CD14-positive monocyte (primary cell): ENCODE results near the gene SLC13A3. TPM values are rescaled to one million over a fixed set of nuclear protein-coding genes. Genes with fewer than 3 reads are reported as not detected.
A peak's percentile ranks its signal among the peaks of the same experiment; 100 is the strongest.

Experiments used
- DNase-seq, 3 donors: peaks; one replicate each; pipeline ENCODE4 v3.0.0-alpha.2; 2011 to 2022
- H2AFZ ChIP-seq: 2 replicates; pipeline ENCODE4 v1.6.0; 2012; ENCODE audit warnings: mild to moderate bottlenecking, low read depth, low read length, inconsistent platforms; ENCODE audit not compliant: insufficient read depth, poor library complexity, severe bottlenecking
- H3K27ac ChIP-seq, 2 donors: 1 replicate in 1 of 2; 2 replicates in 1 of 2; pipeline ENCODE4 v1.5.1; 2012 to 2013; ENCODE audit warnings: low read length in 2 of 2, control low read depth in 1 of 2, inconsistent platforms in 1 of 2, low read depth in 1 of 2, mild to moderate bottlenecking in 1 of 2
- H3K27me3 ChIP-seq, 2 donors: one replicate each; pipeline versions ENCODE4 v1.6.0 to v1.6.1; 2011 to 2013; ENCODE audit warnings: low read length in 2 of 2; ENCODE audit not compliant: control insufficient read depth in 2 of 2, insufficient read depth in 2 of 2
- H3K36me3 ChIP-seq, 2 donors: replicated peaks in 1 of 2; 1 replicate in 1 of 2; 2 replicates in 1 of 2; pipeline versions ENCODE4 v1.5.1 to v1.6.1; 2012 to 2013; ENCODE audit warnings: low read length in 2 of 2, control low read depth in 1 of 2, inconsistent platforms in 1 of 2, mild to moderate bottlenecking in 1 of 2; ENCODE audit not compliant: insufficient read depth in 2 of 2, control insufficient read depth in 1 of 2
- H3K4me1 ChIP-seq, 2 donors: 1 replicate in 1 of 2; 2 replicates in 1 of 2; pipeline versions ENCODE4 v1.5.1 to v1.6.1; 2012 to 2013; ENCODE audit warnings: low read length in 2 of 2, control low read depth in 1 of 2, inconsistent platforms in 1 of 2, mild to moderate bottlenecking in 1 of 2, moderate library complexity in 1 of 2; ENCODE audit not compliant: insufficient read depth in 2 of 2, control insufficient read depth in 1 of 2
- H3K4me2 ChIP-seq: replicated peaks from 2 replicates; pipeline ENCODE3; 2012; ENCODE audit warnings: low read length, moderate library complexity, mild to moderate bottlenecking; ENCODE audit not compliant: poor library complexity, severe bottlenecking; ENCODE audit errors: extremely low read depth
- H3K4me3 ChIP-seq, 3 experiments: fragments of 200-600 bp in 1 of 3; sonication (generic) in 1 of 3; replicated peaks in 1 of 3; 1 replicate in 2 of 3; 2 replicates in 1 of 3; pipeline ENCODE4 v1.5.1; 2011 to 2013; ENCODE audit warnings: low read length in 3 of 3, mild to moderate bottlenecking in 3 of 3, control low read depth in 2 of 3, low read depth in 2 of 3, inconsistent platforms in 1 of 3, moderate library complexity in 1 of 3
- H3K79me2 ChIP-seq: 2 replicates; pipeline ENCODE4 v1.6.0; 2012; ENCODE audit warnings: mild to moderate bottlenecking, control low read depth, inconsistent platforms, low read length, moderate library complexity; ENCODE audit not compliant: insufficient read depth
- H3K9ac ChIP-seq: 2 replicates; pipeline ENCODE4 v1.6.0; 2017; ENCODE audit warnings: low read length, mild to moderate bottlenecking; ENCODE audit not compliant: insufficient read depth, poor library complexity, severe bottlenecking
- H3K9me3 ChIP-seq, 2 donors: replicated peaks in 1 of 2; 1 replicate in 1 of 2; 2 replicates in 1 of 2; pipeline versions ENCODE4 v1.5.1 to v1.6.1; 2012 to 2013; ENCODE audit warnings: low read length in 2 of 2, control low read depth in 1 of 2; ENCODE audit not compliant: control insufficient read depth in 1 of 2, insufficient read depth in 1 of 2
- H4K20me1 ChIP-seq: 2 replicates; pipeline ENCODE4 v1.6.0; 2012; ENCODE audit warnings: mild to moderate bottlenecking, low read length, control low read depth, moderate library complexity; ENCODE audit not compliant: insufficient read depth
- H3K27ac Mint-ChIP-seq, 7 donors: one replicate each; pipeline ENCODE4 v1.8.0; 2020; ENCODE audit warnings: mild to moderate bottlenecking in 7 of 7, mixed read lengths in 7 of 7, moderate library complexity in 6 of 7, inconsistent platforms in 2 of 7
- H3K27me3 Mint-ChIP-seq, 3 donors: one replicate each; pipeline ENCODE4 v1.8.0; 2021 to 2022; ENCODE audit warnings: low read depth in 3 of 3, mild to moderate bottlenecking in 3 of 3, mixed read lengths in 3 of 3, moderate library complexity in 3 of 3, inconsistent platforms in 1 of 3
- H3K36me3 Mint-ChIP-seq, 2 donors: one replicate each; pipeline ENCODE4 v1.8.0; 2020; ENCODE audit warnings: mixed read lengths in 2 of 2, inconsistent platforms in 1 of 2, mild to moderate bottlenecking in 1 of 2
- H3K4me1 Mint-ChIP-seq: one replicate; pipeline ENCODE4 v1.8.0; 2020; ENCODE audit warnings: mild to moderate bottlenecking, mixed read lengths
- H3K4me3 Mint-ChIP-seq, 2 donors: one replicate each; pipeline ENCODE4 v1.8.0; 2020; ENCODE audit warnings: mild to moderate bottlenecking in 2 of 2, mixed read lengths in 2 of 2, moderate library complexity in 1 of 2
- H3K9me3 Mint-ChIP-seq, 7 donors: one replicate each; pipeline ENCODE4 v1.8.0; 2020 to 2022; ENCODE audit warnings: mixed read lengths in 7 of 7, mild to moderate bottlenecking in 6 of 7, moderate library complexity in 6 of 7, inconsistent platforms in 2 of 7
- WGBS: methylation state at CpG from one replicate; pipeline ENCODE4 v1.1.5; 2013; ENCODE audit warnings: missing lambda C conversion rate; ENCODE audit not compliant: insufficient coverage; 5-methylcytosine and 5-hydroxymethylcytosine counted together
- intact Hi-C, 2 donors: fragments of 100-400 bp; cut with micrococcal nuclease; formaldehyde crosslinking; loops; one replicate each; pipeline versions ENCODE4 v1.15.0 to v1.15.1; 2023
- polyA plus RNA-seq, 3 donors: library from polyadenylated mRNA; depleted of rRNA in 1 of 3; unstranded in 2 of 3; stranded (reverse) in 1 of 3; fragments of 300-500 nt in 2 of 3; fragments of >200 nt in 1 of 3; fragmentation: Illumina TruSeq in 2 of 3; gene quantifications; 1 replicate in 2 of 3; 2 replicates in 1 of 3; pipeline ENCODE4 v1.2.3, GENCODE V29; 2012 to 2021
- TF ChIP-seq, protein P1 (sequence below): fragments of 200-600 bp; IDR thresholded peaks from one replicate; pipeline ENCODE4 v1.8.0; 2022; ENCODE audit warnings: antibody characterized with exemption, mild to moderate bottlenecking

The SLC13A3 gene
- polyA plus RNA-seq, 3 donors, result 0.04 TPM; not detected in 2

DNA sequence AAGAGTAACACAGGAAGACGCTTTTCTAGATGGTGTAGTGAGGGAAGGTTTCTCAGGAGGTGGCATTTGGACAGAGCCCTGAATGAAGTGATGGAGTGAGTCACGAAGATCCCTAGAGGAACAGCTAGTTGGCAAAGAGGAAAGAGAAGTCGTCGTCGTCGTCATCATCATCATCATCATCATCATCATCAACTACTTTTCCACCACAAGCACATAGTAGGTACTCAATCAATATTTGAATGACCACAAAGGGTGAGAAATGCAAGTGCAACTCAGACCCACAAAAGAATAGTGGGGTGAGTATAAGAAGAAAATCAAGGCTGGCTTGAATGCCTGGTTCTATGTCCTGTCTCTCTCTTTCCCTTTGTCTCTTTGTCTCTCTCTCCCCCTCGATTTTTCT is 72.5 kb downstream of the SLC13A3 start:
- H3K79me2 ChIP-seq, result no peaks in the 10 kb centered on the region
- no peak overlapping the region for H2AFZ ChIP-seq

DNA sequence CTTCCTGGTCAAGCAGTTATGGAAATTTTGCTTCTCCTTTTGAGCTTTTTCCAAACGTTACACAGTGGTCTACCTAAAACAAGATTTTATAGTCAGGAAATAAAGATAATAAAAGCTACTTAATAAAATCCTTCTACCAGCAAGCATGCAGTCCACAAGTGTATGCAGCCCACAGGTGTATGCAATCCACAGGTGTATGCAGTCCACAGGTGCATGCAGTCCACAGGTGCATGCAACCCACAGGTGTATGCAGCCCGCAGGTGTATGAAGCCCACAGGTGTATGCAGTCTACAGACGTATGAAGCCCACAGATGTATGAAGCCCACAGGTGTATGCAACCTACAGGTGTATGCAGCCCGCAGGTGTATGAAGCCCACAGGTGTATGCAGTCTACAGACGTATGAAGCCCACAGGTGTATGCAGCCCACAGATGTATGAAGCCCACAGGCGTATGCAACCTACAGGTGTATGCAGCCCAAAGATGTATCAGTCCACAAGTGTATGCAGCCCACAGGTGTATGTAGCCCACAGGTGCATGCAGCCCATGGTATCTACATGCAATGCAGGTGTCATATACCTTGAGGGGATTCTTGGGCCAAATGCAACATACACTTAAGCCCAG is 74.4 kb downstream of the SLC13A3 start:
- intact Hi-C loops, result no loop called here
- TF ChIP-seq, protein P1, sequence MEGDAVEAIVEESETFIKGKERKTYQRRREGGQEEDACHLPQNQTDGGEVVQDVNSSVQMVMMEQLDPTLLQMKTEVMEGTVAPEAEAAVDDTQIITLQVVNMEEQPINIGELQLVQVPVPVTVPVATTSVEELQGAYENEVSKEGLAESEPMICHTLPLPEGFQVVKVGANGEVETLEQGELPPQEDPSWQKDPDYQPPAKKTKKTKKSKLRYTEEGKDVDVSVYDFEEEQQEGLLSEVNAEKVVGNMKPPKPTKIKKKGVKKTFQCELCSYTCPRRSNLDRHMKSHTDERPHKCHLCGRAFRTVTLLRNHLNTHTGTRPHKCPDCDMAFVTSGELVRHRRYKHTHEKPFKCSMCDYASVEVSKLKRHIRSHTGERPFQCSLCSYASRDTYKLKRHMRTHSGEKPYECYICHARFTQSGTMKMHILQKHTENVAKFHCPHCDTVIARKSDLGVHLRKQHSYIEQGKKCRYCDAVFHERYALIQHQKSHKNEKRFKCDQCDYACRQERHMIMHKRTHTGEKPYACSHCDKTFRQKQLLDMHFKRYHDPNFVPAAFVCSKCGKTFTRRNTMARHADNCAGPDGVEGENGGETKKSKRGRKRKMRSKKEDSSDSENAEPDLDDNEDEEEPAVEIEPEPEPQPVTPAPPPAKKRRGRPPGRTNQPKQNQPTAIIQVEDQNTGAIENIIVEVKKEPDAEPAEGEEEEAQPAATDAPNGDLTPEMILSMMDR, result no peak
- H3K4me1 ChIP-seq, result peaks cover 0 to 7% of the 10 kb centered on the region in 2 donors
- H3K4me2 ChIP-seq, result no peak overlapping the region
- Mint-ChIP-seq H3K4me3 (no peak overlapping the region), H3K9me3 (no peaks in the 10 kb centered on the region), H3K27me3 (peaks cover 3 to 14% (median 6%) of the 10 kb centered on the region in 3 donors), H3K4me1 (peaks cover 8% of the 10 kb centered on the region), H3K36me3 (no peaks in the 10 kb centered on the region), H3K27ac (peak overlapping the region in 1 of 7 donors; percentile 66)
- no peaks in the 10 kb centered on the region for H4K20me1 ChIP-seq
- WGBS, result 88% methylated on average over 4 of the region's 6 CpGs
- no peaks in the 10 kb centered on the region for H3K79me2 ChIP-seq
- H3K36me3 ChIP-seq, result no peaks in the 10 kb centered on the region
- H3K4me3 ChIP-seq, result no peak overlapping the region
- H3K9ac ChIP-seq, result no peak overlapping the region
- H3K27me3 ChIP-seq, result no peaks in the 10 kb centered on the region
- no peak overlapping the region for H3K27ac ChIP-seq
- H2AFZ ChIP-seq, result no peak overlapping the region
- H3K9me3 ChIP-seq, result no peaks in the 10 kb centered on the region
- DNase-seq, result no peak

More for the DNA sequence above, 72.5 kb downstream of the SLC13A3 start:
- 71% methylated on average over 2 of the region's 7 CpGs for WGBS
- no peak for DNase-seq
- H3K4me3 ChIP-seq, result no peak overlapping the region
- no peak overlapping the region for H3K27ac ChIP-seq
- H3K27me3 ChIP-seq, result no peaks in the 10 kb centered on the region
- H3K36me3 ChIP-seq, result no peaks in the 10 kb centered on the region
- no peak overlapping the region for H3K9ac ChIP-seq
- intact Hi-C loops, result no loop called here
- Mint-ChIP-seq H3K27me3 (peaks cover 2 to 10% (median 3%) of the 10 kb centered on the region in 3 donors), H3K4me3 (no peak overlapping the region), H3K27ac (no peak overlapping the region), H3K4me1 (peaks cover 8% of the 10 kb centered on the region), H3K36me3 (no peaks in the 10 kb centered on the region), H3K9me3 (no peaks in the 10 kb centered on the region)
- no peaks in the 10 kb centered on the region for H4K20me1 ChIP-seq
- no peak overlapping the region for H3K4me2 ChIP-seq
- no peaks in the 10 kb centered on the region for H3K9me3 ChIP-seq
- TF ChIP-seq, protein P1, result no peak
- peaks cover 0 to 7% of the 10 kb centered on the region in 2 donors for H3K4me1 ChIP-seq
